ENCODE data around the gene SYNGAP1.
"Not testable (repeated sequence)": the region's sequence is repeated elsewhere in the genome, so short reads cannot be mapped to it uniquely, and the experiment has no call there.

SYNGAP1 gene

DNA sequence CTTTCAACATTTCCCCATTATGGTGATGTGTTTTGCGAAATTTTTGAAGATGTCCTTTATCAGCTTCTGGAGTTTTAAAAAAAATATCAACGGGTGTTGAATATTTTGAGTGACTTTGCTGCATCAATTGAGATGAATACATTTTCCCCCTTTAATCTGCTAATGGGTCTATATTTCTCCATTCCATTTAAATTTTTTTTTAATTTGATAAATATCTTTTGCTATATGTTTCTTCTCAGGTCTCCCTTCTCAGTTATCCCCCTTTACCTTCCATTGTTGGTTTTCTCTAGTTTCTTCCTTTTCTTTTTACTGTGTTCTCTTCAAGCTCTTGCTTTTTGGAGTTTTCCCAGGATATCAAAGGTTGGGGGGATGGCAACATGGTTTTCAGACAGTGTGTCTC, 29.7 kb upstream of the SYNGAP1 start:
- Histone ChIP-seq H3K9me3 (ENCODE audit: insufficient read depth, low read depth, low read length) (no peaks in the 10 kb centered on the region), H3K36me3 (ENCODE audit: insufficient read depth, low read depth, low read length) (peaks cover 5% of the 10 kb centered on the region; the same call in 1 of the 2 replicates), H3K4me1 (ENCODE audit: insufficient read depth, low read length) (peaks cover 13% of the 10 kb centered on the region; the same call in 1 of the 2 replicates), H3K27me3 (ENCODE audit: insufficient read depth, low read length) (no peaks in the 10 kb centered on the region), H3K9ac (ENCODE audit: low read depth, low read length) (no peak overlapping the region), H3K4me3 (ENCODE audit: low read length) (no peak overlapping the region), H3K27ac (ENCODE audit: low read length) (no peak overlapping the region)

- peaks cover 13% of the 10 kb centered on the region; the same call in 1 of the 2 replicates for H3K4me1 ChIP-seq (ENCODE audit: insufficient read depth, low read length)
- peak overlapping the region; percentile 79; the same call in 1 of the 2 replicates for H3K9ac ChIP-seq (ENCODE audit: low read depth, low read length)
- no peaks in the 10 kb centered on the region for H3K27me3 ChIP-seq (ENCODE audit: insufficient read depth, low read length)
- H3K36me3 ChIP-seq (ENCODE audit: insufficient read depth, low read depth, low read length), result peaks cover 5% of the 10 kb centered on the region; the same call in 1 of the 2 replicates
- peak overlapping the region; percentile 90 for H3K27ac ChIP-seq (ENCODE audit: low read length)
- no peaks in the 10 kb centered on the region for H3K9me3 ChIP-seq (ENCODE audit: insufficient read depth, low read depth, low read length)
- H3K4me3 ChIP-seq (ENCODE audit: low read length), result peak overlapping the region; percentile 57
These were observed 29.0 kb upstream of the SYNGAP1 start for GRCh38 chr6:33390767-33391277.

DNA sequence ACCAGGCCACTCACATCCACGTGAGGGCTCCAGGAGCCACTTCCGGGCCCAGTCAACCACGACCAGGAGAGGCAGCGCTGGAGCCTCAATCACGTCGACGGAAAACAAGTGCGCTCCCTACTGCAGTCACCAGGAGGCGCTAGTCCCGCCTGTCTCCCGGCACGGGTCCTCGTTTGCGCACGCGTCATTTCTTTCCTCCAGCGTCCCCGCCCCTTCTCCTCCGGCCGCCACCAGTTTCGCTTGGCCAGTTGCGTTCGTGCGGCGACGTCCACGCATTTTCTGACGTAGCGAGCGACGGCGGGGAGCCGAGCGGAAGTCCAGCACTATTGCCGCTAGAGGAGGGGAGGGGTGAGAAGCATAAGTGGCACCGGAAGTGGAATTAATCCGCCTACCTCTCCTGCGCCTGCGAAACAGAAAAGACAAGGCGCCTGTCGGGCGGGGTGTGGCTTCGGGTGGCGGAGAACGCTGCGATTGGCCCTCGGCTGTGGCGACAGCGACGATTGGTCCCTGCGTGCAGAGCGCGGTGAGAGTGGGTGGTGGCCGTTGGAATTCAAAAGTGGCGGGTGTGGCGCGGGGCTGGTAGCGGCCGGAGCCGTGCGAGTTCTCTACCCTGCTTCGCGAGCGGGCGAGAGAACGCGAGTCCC, 28.5 kb upstream of the SYNGAP1 start, which contains the start of gene KIFC1:
Gene KIFC1 (plus strand): TSS at position 546 of the 644 bp plus-strand sequence. CDS start 163 bp downstream, outside the sequence.
- Histone ChIP-seq H3K27me3 (ENCODE audit: insufficient read depth, low read length) (no peaks in the 10 kb centered on the region), H3K4me3 (ENCODE audit: low read length) (peak within 1 kb of the TSS; percentile 95), H3K36me3 (ENCODE audit: insufficient read depth, low read depth, low read length) (peaks cover 5% of the 10 kb centered on the region; the same call in 1 of the 2 replicates), H3K4me1 (ENCODE audit: insufficient read depth, low read length) (peaks cover 13% of the 10 kb centered on the region; the same call in 1 of the 2 replicates), H3K9ac (ENCODE audit: low read depth, low read length) (peak within 1 kb of the TSS; percentile 93), H3K27ac (ENCODE audit: low read length) (peak within 1 kb of the TSS; percentile 90), H3K9me3 (ENCODE audit: insufficient read depth, low read depth, low read length) (no peaks in the 10 kb centered on the region)

DNA sequence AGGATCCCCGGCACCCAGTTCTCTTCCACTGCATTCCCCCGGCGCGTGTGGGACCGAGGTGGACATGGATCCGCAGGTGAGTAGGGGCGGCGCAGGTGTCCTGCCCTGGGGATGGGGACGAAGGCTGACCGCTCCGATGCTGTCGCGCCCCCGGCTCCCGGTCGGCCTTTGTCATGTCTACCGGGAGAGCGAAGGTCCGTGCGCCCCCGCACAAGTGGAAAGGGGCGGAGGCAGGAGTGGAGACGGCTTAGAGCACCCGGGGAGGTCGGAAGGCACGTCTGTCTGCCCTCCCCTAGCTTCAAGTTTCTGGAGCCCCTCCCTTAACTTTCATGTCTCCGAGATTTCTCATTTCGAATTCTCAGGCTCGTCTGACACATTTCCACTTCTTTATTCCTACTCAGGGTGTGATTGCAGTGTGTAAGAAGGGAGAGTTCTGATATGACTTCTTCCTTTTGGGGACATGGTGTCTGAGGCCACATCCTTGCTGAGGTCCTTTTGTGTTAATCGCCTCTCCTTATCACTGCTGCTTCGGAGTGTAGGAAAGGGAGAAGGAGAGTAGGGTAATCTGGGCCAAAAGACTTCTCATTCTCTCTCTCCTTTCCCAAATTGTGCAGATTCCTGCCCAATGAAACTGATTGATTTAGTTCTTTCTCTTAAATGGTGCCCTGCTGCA, 27.8 kb upstream of the SYNGAP1 start:
- H3K27ac ChIP-seq (ENCODE audit: low read length), result peak overlapping the region; percentile 72
- peak overlapping the region; percentile 93 for H3K9ac ChIP-seq (ENCODE audit: low read depth, low read length)
- peaks cover 13% of the 10 kb centered on the region; the same call in 1 of the 2 replicates for H3K4me1 ChIP-seq (ENCODE audit: insufficient read depth, low read length)
- H3K27me3 ChIP-seq (ENCODE audit: insufficient read depth, low read length), result no peaks in the 10 kb centered on the region
- peak overlapping the region; percentile 95 for H3K4me3 ChIP-seq (ENCODE audit: low read length)
- no peaks in the 10 kb centered on the region for H3K9me3 ChIP-seq (ENCODE audit: insufficient read depth, low read depth, low read length)
- H3K36me3 ChIP-seq (ENCODE audit: insufficient read depth, low read depth, low read length), result peaks cover 5% of the 10 kb centered on the region; the same call in 1 of the 2 replicates

GRCh38 chr6:33392595-33392948, 27.3 kb upstream of the SYNGAP1 start:
- peaks cover 13% of the 10 kb centered on the region; the same call in 1 of the 2 replicates for H3K4me1 ChIP-seq (ENCODE audit: insufficient read depth, low read length)
- H3K9ac ChIP-seq (ENCODE audit: low read depth, low read length), result peak overlapping the region; percentile 93
- H3K27ac ChIP-seq (ENCODE audit: low read length), result no peak overlapping the region
- H3K27me3 ChIP-seq (ENCODE audit: insufficient read depth, low read length), result no peaks in the 10 kb centered on the region
- H3K4me3 ChIP-seq (ENCODE audit: low read length), result peak overlapping the region; percentile 95
- H3K9me3 ChIP-seq (ENCODE audit: insufficient read depth, low read depth, low read length), result no peaks in the 10 kb centered on the region
- peaks cover 7% of the 10 kb centered on the region; the same call in 1 of the 2 replicates for H3K36me3 ChIP-seq (ENCODE audit: insufficient read depth, low read depth, low read length)

DNA sequence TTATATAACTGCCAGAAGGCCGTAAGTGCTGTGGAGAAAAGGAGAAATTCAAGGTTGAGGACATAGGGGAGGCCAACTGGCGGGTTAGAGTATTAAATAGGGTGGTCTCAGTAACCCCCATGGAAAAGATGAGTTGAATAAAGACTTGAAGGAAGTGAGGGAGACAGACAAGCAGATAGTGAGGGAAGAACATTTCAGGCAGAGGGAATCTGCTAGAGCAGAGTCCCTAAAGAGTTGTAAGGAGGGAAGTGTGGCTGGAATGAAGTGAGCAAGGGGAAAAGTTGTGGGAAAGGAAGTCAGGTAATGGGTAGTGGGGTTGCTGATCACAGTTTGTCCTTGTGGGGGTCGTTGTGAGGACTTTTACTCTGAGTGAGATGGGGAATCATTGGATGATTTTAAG, 26.9 kb upstream of the SYNGAP1 start:
- no peaks in the 10 kb centered on the region for H3K27me3 ChIP-seq (ENCODE audit: insufficient read depth, low read length)
- no peaks in the 10 kb centered on the region for H3K9me3 ChIP-seq (ENCODE audit: insufficient read depth, low read depth, low read length)
- H3K27ac ChIP-seq (ENCODE audit: low read length), result no peak overlapping the region
- H3K4me3 ChIP-seq (ENCODE audit: low read length), result peak overlapping the region; percentile 95
- H3K9ac ChIP-seq (ENCODE audit: low read depth, low read length), result peak overlapping the region; percentile 93
- peaks cover 13% of the 10 kb centered on the region; the same call in 1 of the 2 replicates for H3K4me1 ChIP-seq (ENCODE audit: insufficient read depth, low read length)
- H3K36me3 ChIP-seq (ENCODE audit: insufficient read depth, low read depth, low read length), result peaks cover 11% of the 10 kb centered on the region; the same call in 1 of the 2 replicates

GRCh38 chr6:33397541-33397940, 22.3 kb upstream of the SYNGAP1 start:
- Histone ChIP-seq H3K9ac (ENCODE audit: low read depth, low read length) (no peak overlapping the region), H3K36me3 (ENCODE audit: insufficient read depth, low read depth, low read length) (peaks cover 54% of the 10 kb centered on the region), H3K27me3 (ENCODE audit: insufficient read depth, low read length) (no peaks in the 10 kb centered on the region), H3K4me3 (ENCODE audit: low read length) (no peak overlapping the region), H3K27ac (ENCODE audit: low read length) (no peak overlapping the region), H3K4me1 (ENCODE audit: insufficient read depth, low read length) (peaks cover 6% of the 10 kb centered on the region; the same call in 1 of the 2 replicates), H3K9me3 (ENCODE audit: insufficient read depth, low read depth, low read length) (no peaks in the 10 kb centered on the region)

- H3K36me3 ChIP-seq (ENCODE audit: insufficient read depth, low read depth, low read length), result peaks cover 64% of the 10 kb centered on the region
- not testable (repeated sequence) for H3K9ac ChIP-seq (ENCODE audit: low read depth, low read length); H3K4me3 ChIP-seq (ENCODE audit: low read length); H3K27ac ChIP-seq (ENCODE audit: low read length); H3K27me3 ChIP-seq (ENCODE audit: insufficient read depth, low read length); H3K9me3 ChIP-seq (ENCODE audit: insufficient read depth, low read depth, low read length); H3K4me1 ChIP-seq (ENCODE audit: insufficient read depth, low read length)
These were observed 21.3 kb upstream of the SYNGAP1 start for GRCh38 chr6:33398601-33399000.

DNA sequence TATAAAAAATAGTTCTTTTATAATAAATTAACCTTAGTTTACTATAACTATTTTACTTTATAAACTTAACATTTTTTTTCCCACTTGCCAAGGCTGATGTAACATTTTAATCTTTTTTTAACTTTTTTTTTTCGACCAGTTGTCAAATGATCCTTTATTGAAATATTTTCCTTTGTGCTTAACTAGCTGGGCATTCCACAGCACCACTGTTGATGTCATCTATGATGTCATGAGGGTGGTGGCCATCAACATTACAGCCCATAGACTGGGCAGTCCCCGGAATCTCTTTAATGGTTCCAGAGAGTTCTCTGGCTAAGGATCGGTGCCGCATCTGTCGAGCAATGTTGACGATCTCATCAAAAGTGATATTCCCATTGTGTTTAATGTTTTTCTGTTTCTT, 20.0 kb upstream of the SYNGAP1 start:
- H3K27me3 ChIP-seq (ENCODE audit: insufficient read depth, low read length); H3K27ac ChIP-seq (ENCODE audit: low read length); H3K9me3 ChIP-seq (ENCODE audit: insufficient read depth, low read depth, low read length); H3K4me1 ChIP-seq (ENCODE audit: insufficient read depth, low read length); H3K9ac ChIP-seq (ENCODE audit: low read depth, low read length); H3K4me3 ChIP-seq (ENCODE audit: low read length): not testable (repeated sequence)
- H3K36me3 ChIP-seq (ENCODE audit: insufficient read depth, low read depth, low read length), result peaks cover 72% of the 10 kb centered on the region

GRCh38 chr6:33404884-33405283, 15.0 kb upstream of the SYNGAP1 start:
- Histone ChIP-seq H3K9me3 (ENCODE audit: insufficient read depth, low read depth, low read length) (no peaks in the 10 kb centered on the region), H3K27ac (ENCODE audit: low read length) (no peak overlapping the region), H3K27me3 (ENCODE audit: insufficient read depth, low read length) (no peaks in the 10 kb centered on the region), H3K4me1 (ENCODE audit: insufficient read depth, low read length) (peaks cover 6% of the 10 kb centered on the region; the same call in 1 of the 2 replicates), H3K4me3 (ENCODE audit: low read length) (no peak overlapping the region), H3K9ac (ENCODE audit: low read depth, low read length) (no peak overlapping the region), H3K36me3 (ENCODE audit: insufficient read depth, low read depth, low read length) (peaks cover 84% of the 10 kb centered on the region)

DNA sequence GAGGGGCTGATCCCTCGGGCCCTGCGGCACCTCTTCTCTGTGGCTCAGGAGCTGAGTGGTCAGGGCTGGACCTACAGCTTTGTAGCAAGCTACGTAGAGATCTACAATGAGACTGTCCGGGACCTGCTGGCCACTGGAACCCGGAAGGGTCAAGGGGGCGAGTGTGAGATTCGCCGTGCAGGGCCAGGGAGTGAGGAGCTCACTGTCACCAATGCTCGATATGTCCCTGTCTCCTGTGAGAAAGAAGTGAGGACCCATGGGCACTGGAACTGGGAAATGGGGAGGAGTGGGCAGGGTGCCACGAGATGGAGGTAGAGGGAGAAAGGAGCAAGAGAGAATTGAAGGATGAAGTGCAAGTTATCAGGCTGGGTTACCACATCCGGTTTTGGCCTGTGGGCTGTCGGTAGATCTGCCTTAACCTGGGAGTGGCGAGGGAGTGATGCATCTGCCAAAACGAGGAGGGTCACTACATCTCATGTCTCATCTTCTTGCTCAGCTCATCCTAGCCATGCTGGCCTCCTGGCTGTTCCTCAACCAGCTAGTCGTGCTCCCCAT, 14.4 kb upstream of the SYNGAP1 start:
- H3K9me3 ChIP-seq (ENCODE audit: insufficient read depth, low read depth, low read length), result no peaks in the 10 kb centered on the region
- H3K4me3 ChIP-seq (ENCODE audit: low read length), result no peak overlapping the region
- peaks cover 6% of the 10 kb centered on the region; the same call in 1 of the 2 replicates for H3K4me1 ChIP-seq (ENCODE audit: insufficient read depth, low read length)
- no peaks in the 10 kb centered on the region for H3K27me3 ChIP-seq (ENCODE audit: insufficient read depth, low read length)
- no peak overlapping the region for H3K27ac ChIP-seq (ENCODE audit: low read length)
- peaks cover 79% of the 10 kb centered on the region for H3K36me3 ChIP-seq (ENCODE audit: insufficient read depth, low read depth, low read length)
- no peak overlapping the region for H3K9ac ChIP-seq (ENCODE audit: low read depth, low read length)

Measured in iPS-20b (cell line).